Left lobe of liver (tissue), 2 donors: Measurements from ENCODE around the gene LSS. TPM values are rescaled to one million over a fixed set of nuclear protein-coding genes. Genes with fewer than 3 reads are reported as not detected.
"Not testable (repeated sequence)": the region's sequence is repeated elsewhere in the genome, so short reads cannot be mapped to it uniquely, and the experiment has no call there.

Source experiments
- ATAC-seq: fragments of 200-7000 bp; cut with Tn5 transposase; one replicate; pipeline ENCODE4 v1.9.1; 2020; ENCODE audit warnings: mild to moderate bottlenecking, moderate library complexity
- DNase-seq: peaks from one replicate; pipeline ENCODE4 v3.0.0-alpha.2; 2020; ENCODE audit warnings: low spot score
- total RNA-seq: library from RNA; stranded (reverse); gene quantifications from one replicate; pipeline ENCODE4 v1.2.1, GENCODE V29; 2021
- donor health status: DM: no; HTN: no; CAD: no; lungs with moderate emphysema.
- donor health status: DM: no; HTN: yes; CAD: no.

LSS gene
- total RNA-seq, 1 donor from 2014 or later, result 67.9 TPM

DNA sequence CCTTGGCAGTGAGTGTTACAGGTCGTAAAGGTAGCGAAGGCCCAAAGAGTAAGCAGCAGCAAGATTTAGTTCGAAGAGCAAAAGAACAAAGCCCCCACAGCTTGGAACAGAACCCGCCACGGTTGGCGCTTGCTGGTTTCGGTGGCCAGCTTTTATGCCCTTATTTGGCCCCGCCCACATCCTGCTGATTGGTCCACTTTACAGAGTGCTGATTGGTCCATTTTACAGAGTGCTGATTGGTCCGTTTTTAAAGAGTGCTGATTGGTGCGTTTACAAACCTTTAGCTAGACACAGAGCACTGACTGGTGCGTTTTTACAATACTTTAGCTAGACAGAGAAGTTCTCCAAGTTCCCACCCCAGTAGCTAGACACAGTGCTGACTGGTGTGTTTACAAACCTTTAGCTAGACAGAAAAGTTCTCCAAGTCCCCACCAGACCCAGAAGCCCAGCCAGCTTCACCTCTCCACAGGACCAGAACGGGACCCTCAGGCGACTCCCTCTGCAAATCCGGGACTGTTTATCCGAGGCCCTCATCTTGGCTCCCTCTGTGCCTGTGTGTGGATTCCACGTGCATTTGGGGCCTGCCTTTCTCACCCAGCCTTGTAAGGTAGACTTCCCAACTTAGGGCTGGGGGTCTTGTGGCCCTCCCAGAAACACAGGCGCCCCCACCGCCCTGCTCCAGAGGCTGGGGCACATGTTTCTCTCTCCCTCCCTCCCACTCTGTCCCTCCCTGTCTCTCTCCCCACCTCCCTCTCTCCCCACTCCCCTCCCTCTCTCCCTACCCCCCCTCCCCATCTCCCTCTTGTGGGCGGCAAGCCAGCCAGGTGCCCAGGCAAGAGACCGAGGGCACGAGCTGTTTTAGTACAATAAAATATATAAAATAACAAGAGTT is 85.7 kb downstream of the LSS start:
- DNase-seq, result peak; percentile 47
- ATAC-seq, result no peak

DNA sequence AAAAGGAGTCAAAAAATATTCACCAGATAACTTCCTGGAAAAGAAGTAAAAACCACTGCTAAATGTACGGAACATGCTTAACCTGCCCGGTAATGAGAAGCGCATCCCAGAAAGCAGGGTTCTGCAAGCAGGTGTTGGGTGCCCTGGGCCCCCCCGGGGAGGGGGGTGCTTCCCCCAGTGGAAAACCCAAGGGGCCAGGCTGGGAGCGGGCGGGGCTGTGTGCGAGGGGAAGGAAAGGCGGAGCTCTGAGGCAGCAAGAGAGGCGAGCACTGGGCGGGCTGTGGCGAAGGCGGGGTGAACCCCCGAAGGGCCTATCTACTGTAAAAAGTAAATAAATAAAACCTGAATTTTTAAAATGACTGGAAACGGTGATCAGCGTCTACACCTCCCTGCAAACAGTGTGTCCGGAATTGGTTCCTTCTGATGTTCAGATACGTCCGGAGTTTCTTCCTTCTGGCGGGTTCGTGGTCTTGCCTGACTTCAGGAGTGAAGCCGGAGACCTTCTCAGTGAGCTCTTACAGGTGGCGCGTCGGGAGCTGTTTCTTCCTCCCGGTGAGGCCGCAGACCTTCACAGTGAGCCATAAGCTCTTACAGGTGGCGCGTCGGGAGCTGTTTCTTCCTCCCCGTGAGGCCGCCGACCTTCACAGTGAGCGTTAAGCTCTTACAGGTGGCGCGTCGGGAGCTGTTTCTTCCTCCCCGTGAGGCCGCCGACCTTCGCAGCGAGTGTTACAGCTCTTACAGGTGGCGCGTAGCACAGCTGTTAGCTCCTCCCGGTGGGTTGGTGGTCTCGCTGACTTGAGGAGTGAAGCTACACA is 86.6 kb downstream of the LSS start:
- peak; percentile 48 for DNase-seq

DNA sequence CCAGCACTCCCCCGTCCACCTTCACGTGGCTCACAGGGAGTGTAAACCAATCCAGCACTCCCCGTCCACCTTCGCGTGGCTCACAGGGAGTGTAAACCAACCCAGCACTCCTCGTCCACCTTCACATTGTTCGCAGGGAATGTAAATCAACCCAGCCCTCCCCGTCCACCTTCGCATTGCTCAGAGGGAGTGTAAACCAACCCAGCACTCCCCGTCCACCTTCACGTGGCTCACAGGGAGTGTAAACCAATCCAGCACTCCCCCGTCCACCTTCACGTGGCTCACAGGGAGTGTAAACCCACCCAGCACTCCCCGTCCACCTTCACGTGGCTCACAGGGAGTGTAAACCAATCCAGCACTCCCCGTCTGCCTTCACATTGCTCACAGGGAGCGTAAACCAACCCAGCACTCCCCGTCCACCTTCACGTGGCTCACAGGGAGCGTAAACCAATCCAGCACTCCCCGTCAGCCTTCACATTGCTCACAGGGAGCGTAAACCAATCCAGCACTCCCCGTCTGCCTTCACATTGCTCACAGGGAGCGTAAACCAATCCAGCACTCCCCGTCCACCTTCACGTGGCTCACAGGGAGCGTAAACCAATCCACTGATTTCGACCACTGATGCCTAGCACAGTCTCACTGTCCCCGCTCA is 88.1 kb downstream of the LSS start:
- not testable (repeated sequence) for ATAC-seq, DNase-seq

More for the DNA sequence above, 86.6 kb downstream of the LSS start:
- ATAC-seq, result no peak

DNA sequence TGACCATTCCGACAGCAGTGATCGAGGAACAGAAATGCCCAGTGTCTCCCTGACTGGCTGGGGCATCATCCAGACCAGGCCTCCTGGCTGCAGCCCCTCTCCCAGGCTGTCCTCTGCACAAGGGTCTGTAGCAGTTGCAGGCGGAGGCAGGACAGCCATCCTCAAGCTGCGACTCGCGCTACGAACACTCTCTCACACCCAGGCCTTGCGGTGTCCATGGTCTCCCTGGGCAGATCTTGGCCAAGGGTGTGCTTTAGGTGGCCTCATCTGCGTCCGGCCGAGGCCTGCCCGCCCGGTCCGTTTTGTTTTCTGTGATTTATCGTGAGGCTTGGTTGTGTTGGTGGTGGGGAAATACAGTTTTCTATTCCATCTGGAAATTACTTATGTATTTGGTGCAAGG is 88.9 kb downstream of the LSS start:
- ATAC-seq (no peak), DNase-seq (no peak)

DNA sequence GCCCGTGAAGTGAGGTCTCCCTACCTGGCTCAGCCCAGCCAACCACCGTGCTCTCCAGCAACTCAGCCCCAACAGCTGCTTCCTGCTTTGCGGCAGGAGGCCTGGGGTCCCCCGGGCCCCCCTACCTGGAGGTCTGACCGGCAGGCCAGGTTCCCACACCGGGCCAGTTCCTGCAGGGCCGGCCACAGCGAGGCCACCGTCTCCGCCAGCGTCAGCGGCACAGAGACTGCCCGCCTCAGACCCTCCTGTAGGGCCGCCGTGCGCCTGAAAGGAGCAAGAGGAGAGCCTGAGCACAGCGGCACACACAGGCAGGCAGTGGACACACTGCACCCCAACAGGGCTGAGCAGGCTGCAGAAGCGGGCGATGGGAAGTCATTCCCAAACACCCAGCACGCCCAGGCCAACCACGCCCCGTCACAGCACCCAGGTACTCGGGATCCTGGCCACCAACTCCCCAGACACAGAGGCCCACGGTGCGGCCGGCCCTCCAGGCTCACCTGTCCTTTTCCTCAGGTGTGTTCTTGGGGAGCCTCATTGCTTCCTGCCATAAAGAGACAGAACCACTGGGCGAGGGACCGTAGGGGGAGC is 90.1 kb downstream of the LSS start:
- DNase-seq, result no peak
- peak; percentile 4 for ATAC-seq

Other genes starting within 250 kb of the LSS start
- 48.0 TPM for gene COL6A1, start 247.0 kb downstream of the LSS start, total RNA-seq
- gene COL6A2, start 130.7 kb downstream of the LSS start, total RNA-seq, result 34.9 TPM
- 668 TPM for gene FTCD, start 73.2 kb downstream of the LSS start, total RNA-seq
- gene SPATC1L, start 44.3 kb downstream of the LSS start, total RNA-seq, result 0.40 TPM
- 46.9 TPM for gene MCM3AP, start 56.8 kb upstream of the LSS start, total RNA-seq
- 6.0 TPM for gene YBEY, start 57.6 kb upstream of the LSS start, total RNA-seq
- 2.1 TPM for gene C21orf58, start 95.1 kb upstream of the LSS start, total RNA-seq
- 13.2 TPM for gene PCNT, start 95.4 kb upstream of the LSS start, total RNA-seq
- 15.2 TPM for gene DIP2A, start 230.1 kb upstream of the LSS start, total RNA-seq